MM.1S (cell line): ENCODE results near the gene LCN10.
"Not testable (repeated sequence)": the region's sequence is repeated elsewhere in the genome, so short reads cannot be mapped to it uniquely, and the experiment has no call there.

Experiments
- DNase-seq: peaks from one replicate; pipeline ENCODE4 v3.0.0-alpha.2; 2015
- H2AFZ ChIP-seq: fragments of 300-600 bp; sonication (generic); 2 replicates; pipeline ENCODE4 v1.6.0; 2016; ENCODE audit warnings: antibody characterized with exemption, low read length
- H3F3A ChIP-seq: fragments of 300-600 bp; sonication (generic); 2 replicates; pipeline ENCODE4 v1.6.1; 2016; ENCODE audit warnings: mild to moderate bottlenecking, antibody characterized with exemption, low read length, moderate library complexity, mixed read lengths; ENCODE audit not compliant: insufficient read depth
- H3K27ac ChIP-seq: fragments of 300-600 bp; sonication (generic); 2 replicates; pipeline ENCODE4 v1.5.1; 2016; ENCODE audit warnings: mild to moderate bottlenecking, low read length
- H3K27me3 ChIP-seq: fragments of 300-600 bp; sonication (generic); replicated peaks from 2 replicates; pipeline ENCODE4 v1.6.0; 2016; ENCODE audit warnings: low read length; ENCODE audit not compliant: insufficient read depth
- H3K36me3 ChIP-seq: fragments of 300-600 bp; sonication (generic); replicated peaks from 2 replicates; pipeline ENCODE4 v1.6.1; 2016; ENCODE audit warnings: mild to moderate bottlenecking, low read length, mixed read lengths; ENCODE audit not compliant: insufficient read depth
- H3K4me1 ChIP-seq: fragments of 300-600 bp; sonication (generic); 2 replicates; pipeline ENCODE4 v1.6.1; 2016; ENCODE audit warnings: low read length, mixed read lengths
- H3K4me2 ChIP-seq: fragments of 300-600 bp; sonication (generic); 2 replicates; pipeline ENCODE4 v1.6.0; 2016; ENCODE audit warnings: low read depth, low read length
- H3K4me3 ChIP-seq: fragments of 300-600 bp; sonication (generic); 2 replicates; pipeline ENCODE4 v1.5.1; 2016; ENCODE audit warnings: low read length, mixed read lengths
- H3K79me2 ChIP-seq: fragments of 300-600 bp; sonication (generic); 2 replicates; pipeline ENCODE4 v1.6.1; 2016; ENCODE audit warnings: mixed run types, low read length, mixed read lengths
- H3K9ac ChIP-seq: fragments of 300-600 bp; sonication (generic); 2 replicates; pipeline ENCODE4 v1.6.1; 2016; ENCODE audit warnings: low read length, mixed read lengths
- H3K9me2 ChIP-seq: fragments of 300-600 bp; sonication (generic); replicated peaks from 2 replicates; pipeline ENCODE4 v1.6.1; 2016; ENCODE audit warnings: mild to moderate bottlenecking, low read length, mixed read lengths; ENCODE audit not compliant: insufficient read depth
- H3K9me3 ChIP-seq: fragments of 300-600 bp; sonication (generic); replicated peaks from 2 replicates; pipeline ENCODE4 v1.6.1; 2016; ENCODE audit warnings: mild to moderate bottlenecking, low read length, mixed read lengths; ENCODE audit not compliant: insufficient read depth
- H4K20me1 ChIP-seq: fragments of 300-600 bp; sonication (generic); 2 replicates; pipeline ENCODE4 v1.6.1; 2016; ENCODE audit warnings: mild to moderate bottlenecking, low read length, moderate library complexity, mixed read lengths; ENCODE audit not compliant: insufficient read depth
- EZH2 ChIP-seq: fragments of 300-600 bp; sonication (generic); optimal IDR thresholded peaks from 2 replicates; pipeline ENCODE3; 2017; ENCODE audit warnings: low read depth, mild to moderate bottlenecking, antibody characterized with exemption, low read length, mixed read lengths
- EZH2phosphoT487 ChIP-seq: fragments of 300-600 bp; sonication (generic); IDR thresholded peaks from 2 replicates; pipeline ENCODE4 v1.6.1; 2018; ENCODE audit warnings: antibody characterized with exemption, low read length
- TF ChIP-seq, protein P1 (sequence below): fragments of 300-600 bp; sonication (generic); IDR thresholded peaks from 2 replicates; pipeline ENCODE4 v1.5.1; 2016; ENCODE audit warnings: antibody characterized with exemption, low read length, mixed read lengths

The LCN10 gene

GRCh38 chr9:136705564-136705963 lies 37.2 kb downstream of the LCN10 start:
- no peaks in the 10 kb centered on the region for H3K9me3 ChIP-seq
- 0 out of 2 replicates have a peak, but pooled peaks cover 2% of the 10 kb centered on the region for H3F3A ChIP-seq
- no peaks in the 10 kb centered on the region for H3K79me2 ChIP-seq
- no peak overlapping the region for H3K9ac ChIP-seq
- H3K4me2 ChIP-seq: no peak overlapping the region
- H3K27me3 ChIP-seq: peaks cover 94% of the 10 kb centered on the region
- H3K4me3 ChIP-seq: no peak overlapping the region
- H3K9me2 ChIP-seq: no peaks in the 10 kb centered on the region
- no peaks in the 10 kb centered on the region for H3K36me3 ChIP-seq
- no peak overlapping the region for H2AFZ ChIP-seq
- DNase-seq: no peak
- no peak overlapping the region for H3K27ac ChIP-seq
- no peaks in the 10 kb centered on the region for H4K20me1 ChIP-seq
- TF ChIP-seq EZH2phosphoT487 (no peak), EZH2 (no peak)
- TF ChIP-seq, protein P1, sequence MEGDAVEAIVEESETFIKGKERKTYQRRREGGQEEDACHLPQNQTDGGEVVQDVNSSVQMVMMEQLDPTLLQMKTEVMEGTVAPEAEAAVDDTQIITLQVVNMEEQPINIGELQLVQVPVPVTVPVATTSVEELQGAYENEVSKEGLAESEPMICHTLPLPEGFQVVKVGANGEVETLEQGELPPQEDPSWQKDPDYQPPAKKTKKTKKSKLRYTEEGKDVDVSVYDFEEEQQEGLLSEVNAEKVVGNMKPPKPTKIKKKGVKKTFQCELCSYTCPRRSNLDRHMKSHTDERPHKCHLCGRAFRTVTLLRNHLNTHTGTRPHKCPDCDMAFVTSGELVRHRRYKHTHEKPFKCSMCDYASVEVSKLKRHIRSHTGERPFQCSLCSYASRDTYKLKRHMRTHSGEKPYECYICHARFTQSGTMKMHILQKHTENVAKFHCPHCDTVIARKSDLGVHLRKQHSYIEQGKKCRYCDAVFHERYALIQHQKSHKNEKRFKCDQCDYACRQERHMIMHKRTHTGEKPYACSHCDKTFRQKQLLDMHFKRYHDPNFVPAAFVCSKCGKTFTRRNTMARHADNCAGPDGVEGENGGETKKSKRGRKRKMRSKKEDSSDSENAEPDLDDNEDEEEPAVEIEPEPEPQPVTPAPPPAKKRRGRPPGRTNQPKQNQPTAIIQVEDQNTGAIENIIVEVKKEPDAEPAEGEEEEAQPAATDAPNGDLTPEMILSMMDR: no peak
- peaks cover 7% of the 10 kb centered on the region; the same call in 1 of the 2 replicates for H3K4me1 ChIP-seq

- H3K27ac ChIP-seq, H3K79me2 ChIP-seq, H3K36me3 ChIP-seq, H3F3A ChIP-seq, H3K9me2 ChIP-seq, DNase-seq, H2AFZ ChIP-seq, H3K9me3 ChIP-seq, H3K9ac ChIP-seq, H3K4me3 ChIP-seq, H3K4me1 ChIP-seq, H3K4me2 ChIP-seq, H4K20me1 ChIP-seq: not testable (repeated sequence)
- H3K27me3 ChIP-seq: peaks cover 94% of the 10 kb centered on the region
Observed at GRCh38 chr9:136704741-136705140, 38.0 kb downstream of the LCN10 start.

GRCh38 chr9:136703276-136703860 lies 39.4 kb downstream of the LCN10 start:
- Histone ChIP-seq H2AFZ (no peak overlapping the region), H3K27ac (peak overlapping the region; percentile 32; the same call in 1 of the 2 replicates), H3K79me2 (no peaks in the 10 kb centered on the region), H3K9me3 (no peaks in the 10 kb centered on the region), H3K9ac (no peak overlapping the region), H3K36me3 (no peaks in the 10 kb centered on the region), H3F3A (0 out of 2 replicates have a peak, but pooled peaks cover 2% of the 10 kb centered on the region), H3K9me2 (no peaks in the 10 kb centered on the region), H3K4me2 (no peak overlapping the region; the same call in 1 of the 2 replicates), H3K27me3 (peaks cover 94% of the 10 kb centered on the region), H3K4me1 (peaks cover 7% of the 10 kb centered on the region; the same call in 1 of the 2 replicates), H4K20me1 (no peaks in the 10 kb centered on the region), H3K4me3 (no peak overlapping the region)
- TF ChIP-seq EZH2phosphoT487 (no peak), EZH2 (no peak)
- TF ChIP-seq, protein P1: no peak
- DNase-seq: peak; percentile 41

DNA sequence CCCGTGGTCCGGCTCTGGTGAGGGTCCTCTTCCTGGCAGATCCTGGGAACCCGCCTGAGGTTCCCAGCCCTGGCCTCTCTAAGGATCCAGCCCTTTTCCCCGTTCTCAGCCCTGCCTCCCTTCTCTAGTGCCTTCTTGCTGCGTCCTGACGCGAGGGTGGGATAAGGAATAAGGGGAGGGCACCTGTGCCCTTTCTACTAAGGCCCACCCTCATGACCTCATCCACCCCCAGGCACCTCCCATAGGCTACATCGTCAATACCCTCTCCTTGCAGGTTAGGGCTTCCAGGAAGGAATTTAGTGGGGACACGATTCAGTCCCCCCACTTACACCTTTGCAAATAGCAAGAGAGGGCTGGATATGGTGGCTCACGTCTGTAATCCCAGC lies 41.1 kb downstream of the LCN10 start:
- no peak for DNase-seq
- Histone ChIP-seq H3F3A (0 out of 2 replicates have a peak, but pooled peaks cover 2% of the 10 kb centered on the region), H3K9me3 (no peaks in the 10 kb centered on the region), H3K27ac (no peak overlapping the region), H3K36me3 (no peaks in the 10 kb centered on the region), H3K4me1 (peaks cover 7% of the 10 kb centered on the region; the same call in 1 of the 2 replicates), H2AFZ (peak overlapping the region; percentile 31; the same call in 1 of the 2 replicates), H3K9me2 (no peaks in the 10 kb centered on the region), H3K27me3 (peaks cover 91% of the 10 kb centered on the region), H3K79me2 (no peaks in the 10 kb centered on the region), H4K20me1 (no peaks in the 10 kb centered on the region), H3K4me3 (peak overlapping the region; percentile 27; the same call in 1 of the 2 replicates), H3K4me2 (peak overlapping the region; percentile 52; the same call in 1 of the 2 replicates), H3K9ac (no peak overlapping the region; the same call in 1 of the 2 replicates)
- TF ChIP-seq EZH2phosphoT487 (no peak), EZH2 (no peak)
